GM12878 (cell line): ENCODE results near the gene PSMA8. TPM values are rescaled to one million over a fixed set of nuclear protein-coding genes. Genes with fewer than 3 reads are reported as not detected.
"Not testable (repeated sequence)": the region's sequence is repeated elsewhere in the genome, so short reads cannot be mapped to it uniquely, and the experiment has no call there.

Source experiments
- ATAC-seq: fragments of 200-7000 bp; cut with Tn5 transposase; 3 replicates; pipeline ENCODE4 v1.9.1; 2020; ENCODE audit warnings: mild to moderate bottlenecking, moderate library complexity
- BruUV-seq: library from RNA; stranded (reverse); fragments of 400-500 nt; replicated peaks from 2 replicates; lab custom pipeline; 2021; lab: Mats Ljungman, UMichigan
- CTCF ChIA-PET: fragments of 300-600 bp; sonication (Branson Sonifier 250); formaldehyde crosslinking; extraction: SDS; loops from one replicate; lab custom pipeline; 2021; ENCODE audit warnings: inconsistent platforms; lab: Yijun Ruan, JAX
- POLR2A ChIA-PET: fragments of 350-600 bp; formaldehyde crosslinking; extraction: SDS; loops from one replicate; lab custom pipeline; 2021; ENCODE audit warnings: inconsistent platforms; lab: Charles Lee
- RAD21 ChIA-PET: fragments of 300-600 bp; sonication (Branson Sonifier 250); formaldehyde crosslinking; loops from one replicate; lab custom pipeline; 2023; ENCODE audit warnings: antibody characterized with exemption; ENCODE audit not compliant: unreplicated experiment; lab: Charles Lee
- SMC1A ChIA-PET: fragments of 300-600 bp; sonication (Branson Sonifier 250); formaldehyde crosslinking; loops from one replicate; lab custom pipeline; 2023; ENCODE audit not compliant: unreplicated experiment, uncharacterized antibody; lab: Charles Lee
- DNase-seq: peaks from one replicate; pipeline ENCODE4 v3.0.0-alpha.2; 2011; ENCODE audit warnings: low read depth, low spot score
- FAIRE-seq: peaks from 3 replicates; lab custom pipeline; 2011; peaks lifted over from hg19 to GRCh38; lab: Jason Lieb, UNC
- H2AFZ ChIP-seq: 2 replicates; pipeline ENCODE4 v1.6.0; 2011; ENCODE audit warnings: low read depth, low read length, control low read depth; ENCODE audit not compliant: control insufficient read depth
- H3K27ac ChIP-seq: 2 replicates; pipeline ENCODE4 v1.5.1; 2011; ENCODE audit warnings: control low read depth; ENCODE audit not compliant: control insufficient read depth, insufficient read depth
- H3K27me3 ChIP-seq, 2 experiments: replicated peaks in 1 of 2; 2 replicates each; pipeline versions ENCODE4 v1.6.0 to v1.6.1; 2011; ENCODE audit warnings: low read length in 1 of 2; ENCODE audit not compliant: control insufficient read depth in 2 of 2, insufficient read depth in 2 of 2
- H3K36me3 ChIP-seq, 2 experiments: 2 replicates each; pipeline ENCODE4 v1.5.1; 2011; ENCODE audit warnings: low read length in 1 of 2; ENCODE audit not compliant: control insufficient read depth in 2 of 2, insufficient read depth in 2 of 2
- H3K4me1 ChIP-seq: 2 replicates; pipeline ENCODE4 v1.6.1; 2011; ENCODE audit warnings: mild to moderate bottlenecking, low read length, moderate library complexity, mixed read lengths; ENCODE audit not compliant: control insufficient read depth, insufficient read depth
- H3K4me2 ChIP-seq: 2 replicates; pipeline ENCODE4 v1.6.0; 2011; ENCODE audit warnings: control low read depth; ENCODE audit not compliant: control insufficient read depth, insufficient read depth
- H3K4me3 ChIP-seq: fragments of 200-600 bp; sonication (generic); 2 replicates; pipeline ENCODE4 v1.5.1; 2016
- H3K79me2 ChIP-seq: 2 replicates; pipeline ENCODE4 v1.6.0; 2011; ENCODE audit warnings: low read length; ENCODE audit not compliant: control insufficient read depth, insufficient read depth
- H3K9ac ChIP-seq: 2 replicates; pipeline ENCODE4 v1.8.0; 2011; ENCODE audit warnings: low read length, control low read depth, mixed read lengths; ENCODE audit not compliant: control insufficient read depth, insufficient read depth
- H3K9me3 ChIP-seq: replicated peaks from 3 replicates; pipeline ENCODE4 v1.5.1; 2011; ENCODE audit warnings: mild to moderate bottlenecking, low read length; ENCODE audit not compliant: control insufficient read depth, insufficient read depth
- H4K20me1 ChIP-seq: 2 replicates; pipeline ENCODE4 v1.6.0; 2011; ENCODE audit not compliant: control insufficient read depth, insufficient read depth
- WGBS: methylation state at CpG from one replicate; pipeline ENCODE4 v1.1.6; 2016; ENCODE audit warnings: low lambda C conversion rate; ENCODE audit not compliant: insufficient replicate concordance, insufficient coverage; ENCODE audit errors: missing lambda C conversion rate; 5-methylcytosine and 5-hydroxymethylcytosine counted together
- in situ Hi-C: fragments of 300-500 bp; cut with MboI; formaldehyde crosslinking; loops from 9 replicates; pipeline ENCODE4 v1.14.3; 2018; ENCODE audit warnings: mixed read lengths
- intact Hi-C: fragments of 100-400 bp; cut with micrococcal nuclease; formaldehyde crosslinking; loops from one replicate; pipeline ENCODE4 v1.14.2; 2022; ENCODE audit not compliant: unreplicated experiment
- polyA plus RNA-seq, 11 experiments: library from polyadenylated mRNA; depleted of rRNA in 4 of 11; unstranded in 6 of 11; stranded (reverse) in 5 of 11; fragments of >200 nt; fragmentation: Nextera tagmentation in 4 of 11; fragmentation: Illumina TruSeq in 1 of 11; extraction: Ambion mirVana in 4 of 11; extraction: Trizol in 1 of 11; gene quantifications; 1 replicate in 1 of 11; 2 replicates in 10 of 11; pipeline versions ENCODE4 v1.2.1 to v1.2.3, GENCODE V29; 2011 to 2016; ENCODE audit warnings: inconsistent platforms in 2 of 11, missing spikeins in 2 of 11, low read depth in 1 of 11
- total RNA-seq, 4 experiments: library from RNA; depleted of rRNA in 3 of 4; stranded (reverse); fragments of >200 nt in 3 of 4; fragmentation: Illumina TruSeq in 1 of 4; extraction: Trizol in 1 of 4; gene quantifications; 2 replicates each; pipeline versions ENCODE4 v1.2.1 to v1.2.3, GENCODE V29; 2013 to 2021

The PSMA8 gene
- total and polyA plus RNA-seq, 10 of the 15 experiments (the other 5 are each of a cell fraction or from before 2014, with no cell fraction given) = 0.07 to 0.15 (median 0.09) TPM; not detected in 6

DNA sequence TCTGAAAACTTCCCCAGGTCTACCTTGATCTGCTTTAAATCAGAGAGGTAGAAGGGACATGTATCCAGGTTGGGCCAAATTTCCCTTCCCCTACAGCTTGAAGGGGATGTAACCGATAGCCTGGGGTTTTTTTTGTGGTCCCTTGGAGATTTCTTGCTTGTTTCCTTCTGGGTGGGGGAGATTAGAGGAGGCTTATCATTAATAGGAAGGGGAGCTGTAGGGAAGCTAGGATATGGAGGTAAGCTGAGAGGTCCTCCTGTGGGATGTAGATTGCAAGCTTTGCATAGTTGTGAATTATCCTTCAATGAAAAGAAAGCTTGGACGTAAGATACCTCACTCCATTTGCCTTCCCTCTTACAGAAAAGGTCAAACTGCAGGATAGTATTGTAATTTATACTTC lies 103.7 kb downstream of the PSMA8 start:
- H3K4me1 ChIP-seq, H3K9me3 ChIP-seq, ATAC-seq, H3K27me3 ChIP-seq, POLR2A ChIA-PET, intact Hi-C loops, H4K20me1 ChIP-seq, SMC1A ChIA-PET, DNase-seq, RAD21 ChIA-PET, H3K4me2 ChIP-seq, BruUV-seq, H3K9ac ChIP-seq, FAIRE-seq, H3K27ac ChIP-seq, H3K4me3 ChIP-seq, H3K36me3 ChIP-seq, H2AFZ ChIP-seq, in situ Hi-C loops: not testable (repeated sequence)
- peaks cover 13% of the 10 kb centered on the region for H3K79me2 ChIP-seq
- 79% methylated on average over 2 of the region's 2 CpGs for WGBS
- CTCF ChIA-PET = interaction anchor here (1.2 to 1.7 kb wide), 2 partner anchors 77 to 146 kb away, joined by 3 to 5 read pairs; no protein-coding TSS in a partner anchor

DNA sequence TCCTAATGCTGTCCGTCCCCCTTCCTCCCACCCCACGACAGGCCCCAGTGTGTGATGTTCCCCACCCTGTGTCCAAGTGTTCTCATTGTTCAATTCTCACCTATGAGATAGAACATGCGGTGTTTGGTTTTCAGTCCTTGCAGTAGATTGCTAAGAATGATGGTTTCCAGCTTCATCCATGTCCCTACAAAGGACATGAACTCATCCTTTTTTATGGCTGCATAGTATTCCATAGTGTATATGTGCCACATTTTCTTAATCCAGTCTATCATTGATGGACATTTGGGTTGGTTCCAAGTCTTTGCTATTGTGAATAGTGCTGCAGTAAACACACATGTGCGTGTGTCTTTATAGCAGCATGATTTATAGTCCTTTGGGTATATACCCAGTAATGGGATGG lies 105.0 kb downstream of the PSMA8 start:
- DNase-seq, H3K27me3 ChIP-seq, in situ Hi-C loops, H4K20me1 ChIP-seq, H3K27ac ChIP-seq, FAIRE-seq, ATAC-seq, H2AFZ ChIP-seq, RAD21 ChIA-PET, SMC1A ChIA-PET, H3K4me3 ChIP-seq, BruUV-seq, intact Hi-C loops, POLR2A ChIA-PET, H3K4me2 ChIP-seq, H3K4me1 ChIP-seq, H3K36me3 ChIP-seq, H3K79me2 ChIP-seq, H3K9ac ChIP-seq, H3K9me3 ChIP-seq: not testable (repeated sequence)
- WGBS = 88% methylated on average over 4 of the region's 4 CpGs
- CTCF ChIA-PET = interaction anchor here (1.2 kb wide), 1 partner anchor 145 kb away, joined by 3 read pairs; no protein-coding TSS in a partner anchor

GRCh38 chr18:26242392-26242791 lies 108.7 kb downstream of the PSMA8 start:
- H3K9ac ChIP-seq, H3K79me2 ChIP-seq, H4K20me1 ChIP-seq, DNase-seq, POLR2A ChIA-PET, intact Hi-C loops, H3K27me3 ChIP-seq, H2AFZ ChIP-seq, H3K4me1 ChIP-seq, H3K9me3 ChIP-seq, H3K4me3 ChIP-seq, ATAC-seq, in situ Hi-C loops, H3K4me2 ChIP-seq, H3K27ac ChIP-seq, RAD21 ChIA-PET, SMC1A ChIA-PET, BruUV-seq, FAIRE-seq, H3K36me3 ChIP-seq: not testable (repeated sequence)
- CTCF ChIA-PET = interaction anchor here (1.6 kb wide), 1 partner anchor 142 kb away, joined by 3 read pairs; no protein-coding TSS in a partner anchor
- 98% methylated on average over 3 of the region's 4 CpGs for WGBS
